WTC11 (cell line): ENCODE results near the gene SGSM2. TPM values are rescaled to one million over a fixed set of nuclear protein-coding genes. Genes with fewer than 3 reads are reported as not detected.

Experiments
- ATAC-seq: fragments of 200-7000 bp; cut with Tn5 transposase; 2 replicates; pipeline ENCODE4 v1.10.0; 2021; ENCODE audit warnings: mild to moderate bottlenecking, moderate library complexity
- CTCF ChIA-PET: fragments of 300-600 bp; sonication (Branson Sonifier 250); formaldehyde crosslinking; loops from one replicate; lab custom pipeline; 2021; ENCODE audit warnings: antibody characterized with exemption; lab: Charles Lee
- POLR2A ChIA-PET: fragments of 350-600 bp; sonication (Branson Sonifier 250); formaldehyde crosslinking; loops from one replicate; lab custom pipeline; 2021; ENCODE audit warnings: antibody characterized with exemption; lab: Charles Lee
- DNase-seq: peaks from one replicate; pipeline ENCODE4 v3.0.0; 2021; ENCODE audit warnings: low spot score
- H3K27ac Mint-ChIP-seq: 2 replicates; pipeline ENCODE4 v1.8.0; 2021; ENCODE audit warnings: mixed read lengths
- H3K27me3 Mint-ChIP-seq: 2 replicates; pipeline ENCODE4 v1.8.0; 2021; ENCODE audit warnings: low read depth, mild to moderate bottlenecking, moderate library complexity, mixed read lengths
- H3K36me3 Mint-ChIP-seq: 2 replicates; pipeline ENCODE4 v1.8.0; 2021; ENCODE audit warnings: mixed read lengths
- H3K4me1 Mint-ChIP-seq: 2 replicates; pipeline ENCODE4 v1.8.0; 2022; ENCODE audit warnings: mixed read lengths
- H3K4me3 Mint-ChIP-seq: 2 replicates; pipeline ENCODE4 v1.8.0; 2021; ENCODE audit warnings: mild to moderate bottlenecking, moderate library complexity, mixed read lengths
- H3K9me3 Mint-ChIP-seq: 2 replicates; pipeline ENCODE4 v1.8.0; 2021; ENCODE audit warnings: mixed read lengths
- AFF4 ChIP-seq: sonication (generic); formaldehyde crosslinking; IDR thresholded peaks from 2 replicates; pipeline ENCODE4 v1.8.1; 2023; ENCODE audit warnings: mild to moderate bottlenecking, missing genetic modification reagents, borderline replicate concordance
- ATF2 ChIP-seq: sonication (generic); formaldehyde crosslinking; IDR thresholded peaks from 2 replicates; pipeline ENCODE4 v1.8.1; 2022; ENCODE audit warnings: low read depth, missing genetic modification reagents, borderline replicate concordance
- E2F1 ChIP-seq: sonication (generic); formaldehyde crosslinking; IDR thresholded peaks from 2 replicates; pipeline ENCODE4 v1.8.0; 2022; ENCODE audit warnings: mild to moderate bottlenecking, missing genetic modification reagents
- EMX1 ChIP-seq: fragments of 250-450 bp; sonication (Bioruptor Pico); IDR thresholded peaks from 2 replicates; pipeline ENCODE4 v1.8.0; 2021; ENCODE audit warnings: mild to moderate bottlenecking
- IRF1 ChIP-seq: sonication (generic); formaldehyde crosslinking; IDR thresholded peaks from 2 replicates; pipeline ENCODE4 v1.8.0; 2023; ENCODE audit warnings: missing genetic modification reagents
- MXD4 ChIP-seq: fragments of 250-450 bp; sonication (Bioruptor Pico); IDR thresholded peaks from 2 replicates; pipeline ENCODE4 v1.8.0; 2021; ENCODE audit warnings: mild to moderate bottlenecking, moderate library complexity, borderline replicate concordance
- NFYB ChIP-seq: sonication (generic); formaldehyde crosslinking; conservative IDR thresholded peaks from 2 replicates; pipeline ENCODE4 v1.8.0; 2022; ENCODE audit warnings: low read depth, missing genetic modification reagents
- PRRX2 ChIP-seq: fragments of 250-450 bp; sonication (Bioruptor Pico); IDR thresholded peaks from 2 replicates; pipeline ENCODE4 v1.8.0; 2021; ENCODE audit warnings: mild to moderate bottlenecking
- SMAD4 ChIP-seq: sonication (generic); formaldehyde crosslinking; IDR thresholded peaks from 2 replicates; pipeline ENCODE4 v1.8.0; 2022; ENCODE audit warnings: mild to moderate bottlenecking, missing genetic modification reagents
- ZBTB21 ChIP-seq: sonication (generic); formaldehyde crosslinking; IDR thresholded peaks from 2 replicates; pipeline ENCODE4 v1.8.1; 2023; ENCODE audit warnings: mild to moderate bottlenecking, missing genetic modification reagents, borderline replicate concordance
- ZNF121 ChIP-seq: sonication (generic); formaldehyde crosslinking; IDR thresholded peaks from 2 replicates; pipeline ENCODE4 v1.8.0; 2023; ENCODE audit warnings: missing genetic modification reagents
- ZNF671 ChIP-seq: fragments of 250-450 bp; sonication (Bioruptor Pico); IDR thresholded peaks from 2 replicates; pipeline ENCODE4 v1.8.0; 2021; ENCODE audit warnings: mild to moderate bottlenecking
- total RNA-seq: library from RNA; stranded (reverse); gene quantifications from 3 replicates; pipeline ENCODE4 v1.2.3, GENCODE V29; 2021
- TF ChIP-seq, protein P1 (sequence below): fragments of 250-450 bp; sonication (Bioruptor Pico); conservative IDR thresholded peaks from 2 replicates; pipeline ENCODE4 v1.9.0; 2021; ENCODE audit warnings: mild to moderate bottlenecking
- TF ChIP-seq, protein P2 (sequence below): fragments of 250-450 bp; sonication (Bioruptor Pico); IDR thresholded peaks from 2 replicates; pipeline ENCODE4 v2.1.2; 2022; ENCODE audit warnings: mild to moderate bottlenecking, moderate library complexity

The SGSM2 gene
- total RNA-seq, 1 experiment from 2014 or later: 50.3 TPM

DNA sequence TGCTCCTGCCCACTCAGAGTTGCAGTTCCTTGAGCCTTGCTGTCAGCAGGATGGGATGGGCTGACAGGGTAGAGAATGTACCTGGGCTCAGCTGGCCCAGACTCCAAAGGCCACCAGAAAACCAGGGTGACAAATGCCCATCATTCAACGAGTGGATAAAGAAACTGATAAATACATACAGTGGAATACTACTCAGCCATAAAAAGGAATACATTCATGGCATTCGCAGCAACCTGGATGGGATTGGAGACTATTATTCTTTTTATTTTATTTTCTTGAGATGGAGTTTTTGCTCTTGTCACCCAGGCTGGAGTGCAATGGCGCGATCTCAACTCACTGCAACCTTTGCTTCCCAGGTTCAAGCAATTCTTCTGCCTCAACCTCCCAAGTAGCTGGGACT lies 19.9 kb downstream of the SGSM2 start:
- ChIA-PET POLR2A (no interaction called here), CTCF (interaction anchor here (1.2 kb wide), 1 partner anchor 59 kb away, joined by 3 read pairs; no protein-coding TSS in a partner anchor)
- Mint-ChIP-seq H3K27me3 (no peaks in the 10 kb centered on the region), H3K4me3 (no peak overlapping the region), H3K4me1 (peaks cover 6% of the 10 kb centered on the region; the same call in 1 of the 2 replicates), H3K9me3 (no peaks in the 10 kb centered on the region), H3K36me3 (no peaks in the 10 kb centered on the region; the same call in 1 of the 2 replicates), H3K27ac (no peak overlapping the region)
- DNase-seq (no peak), ATAC-seq (no peak)
- TF ChIP-seq MXD4: no peak

- ChIA-PET CTCF (interaction anchor here (0.6 to 1.2 kb wide), 3 partner anchors 24 to 214 kb away, joined by 3 to 4 read pairs (median 3); no protein-coding TSS in a partner anchor), POLR2A (no interaction called here)
- Mint-ChIP-seq H3K27ac (no peak overlapping the region), H3K9me3 (no peaks in the 10 kb centered on the region), H3K4me1 (0 out of 2 replicates have a peak, but pooled peaks cover 2% of the 10 kb centered on the region), H3K4me3 (no peak overlapping the region), H3K27me3 (no peaks in the 10 kb centered on the region), H3K36me3 (no peaks in the 10 kb centered on the region; the same call in 1 of the 2 replicates)
- no peak for ATAC-seq
- no peak for DNase-seq
- TF ChIP-seq ATF2 (CRISPR knock-in tag): no peak
- TF ChIP-seq ZNF121: no peak
- no peak for TF ChIP-seq IRF1 (CRISPR knock-in tag)
- TF ChIP-seq AFF4 (CRISPR knock-in tag): no peak
- TF ChIP-seq E2F1 (CRISPR knock-in tag): no peak
- no peak for TF ChIP-seq ZBTB21
- TF ChIP-seq PRRX2 (CRISPR knock-in tag): no peak
- TF ChIP-seq, protein P1, sequence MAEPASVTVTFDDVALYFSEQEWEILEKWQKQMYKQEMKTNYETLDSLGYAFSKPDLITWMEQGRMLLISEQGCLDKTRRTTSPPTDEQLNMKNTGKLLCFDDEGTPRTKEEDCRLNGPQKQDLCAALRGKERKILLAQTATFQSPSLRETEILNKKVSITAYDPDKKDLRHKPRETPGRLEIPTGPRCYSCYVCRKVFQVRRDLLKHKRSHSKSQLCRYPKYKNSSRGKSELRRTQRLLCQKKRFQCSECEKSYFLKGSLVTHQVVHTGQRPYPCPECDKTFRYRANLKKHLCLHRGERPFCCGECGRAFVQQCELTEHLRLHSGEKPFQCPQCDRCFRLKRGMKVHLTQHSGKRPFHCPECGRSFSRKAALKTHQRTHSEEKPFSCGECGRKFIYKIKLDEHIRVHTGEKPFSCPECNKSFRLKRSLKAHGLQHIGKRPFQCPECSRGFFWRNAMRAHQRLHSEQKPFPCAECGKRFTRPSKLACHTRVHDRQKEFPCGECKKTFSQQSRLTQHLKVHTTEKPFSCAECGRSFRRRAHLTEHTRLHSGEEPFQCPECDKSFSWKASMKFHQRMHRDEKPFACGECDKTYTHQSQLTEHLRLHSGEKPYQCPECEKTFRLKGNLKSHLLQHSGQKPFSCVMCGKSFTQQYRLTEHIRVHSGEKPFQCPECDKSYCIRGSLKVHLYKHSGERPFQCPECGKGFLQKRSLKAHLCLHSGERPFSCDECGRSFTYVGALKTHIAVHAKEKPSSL: no peak
- no peak for TF ChIP-seq EMX1
- TF ChIP-seq ZNF671 (CRISPR knock-in tag): no peak
- TF ChIP-seq, protein P2, sequence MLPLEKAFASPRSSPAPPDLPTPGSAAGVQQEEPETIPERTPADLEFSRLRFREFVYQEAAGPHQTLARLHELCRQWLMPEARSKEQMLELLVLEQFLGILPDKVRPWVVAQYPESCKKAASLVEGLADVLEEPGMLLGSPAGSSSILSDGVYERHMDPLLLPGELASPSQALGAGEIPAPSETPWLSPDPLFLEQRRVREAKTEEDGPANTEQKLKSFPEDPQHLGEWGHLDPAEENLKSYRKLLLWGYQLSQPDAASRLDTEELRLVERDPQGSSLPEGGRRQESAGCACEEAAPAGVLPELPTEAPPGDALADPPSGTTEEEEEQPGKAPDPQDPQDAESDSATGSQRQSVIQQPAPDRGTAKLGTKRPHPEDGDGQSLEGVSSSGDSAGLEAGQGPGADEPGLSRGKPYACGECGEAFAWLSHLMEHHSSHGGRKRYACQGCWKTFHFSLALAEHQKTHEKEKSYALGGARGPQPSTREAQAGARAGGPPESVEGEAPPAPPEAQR (CRISPR knock-in tag): no peak
- TF ChIP-seq NFYB (CRISPR knock-in tag): no peak
- no peak for TF ChIP-seq SMAD4
Observed at GRCh38 chr17:2357931-2358434, 20.7 kb downstream of the SGSM2 start.
